Neutrophil (primary cell): ENCODE results near the gene OXT.

Experiments
- H3K27ac ChIP-seq: fragments of 200-600 bp; sonication (generic); 2 replicates; pipeline ENCODE4 v1.5.1; 2016; ENCODE audit warnings: mild to moderate bottlenecking, moderate library complexity
- H3K27me3 ChIP-seq: fragments of 200-600 bp; sonication (generic); 2 replicates; pipeline ENCODE4 v1.6.0; 2016; ENCODE audit warnings: mild to moderate bottlenecking
- H3K36me3 ChIP-seq: fragments of 200-600 bp; sonication (generic); 2 replicates; pipeline ENCODE4 v1.5.1; 2017
- H3K4me1 ChIP-seq, 2 experiments: fragments of 200-600 bp in 1 of 2; sonication (generic) in 1 of 2; 1 replicate in 1 of 2; 2 replicates in 1 of 2; pipeline versions ENCODE4 v1.5.1 to v1.6.1; 2013 to 2016; ENCODE audit warnings: low read depth in 1 of 2, low read length in 1 of 2, mild to moderate bottlenecking in 1 of 2, moderate library complexity in 1 of 2; ENCODE audit not compliant: control insufficient read depth in 1 of 2, insufficient read depth in 1 of 2
- H3K4me3 ChIP-seq, 2 experiments: fragments of 200-600 bp in 1 of 2; sonication (generic) in 1 of 2; 1 replicate in 1 of 2; 2 replicates in 1 of 2; pipeline ENCODE4 v1.5.1; 2013 to 2016; ENCODE audit warnings: low read depth in 1 of 2, low read length in 1 of 2, mild to moderate bottlenecking in 1 of 2, moderate library complexity in 1 of 2
- H3K9me3 ChIP-seq: fragments of 200-600 bp; sonication (generic); 2 replicates; pipeline ENCODE4 v1.5.1; 2016
- TF ChIP-seq, protein P1 (sequence below): fragments of 200-600 bp; sonication (generic); IDR thresholded peaks from 2 replicates; pipeline ENCODE4 v1.5.1; 2016; ENCODE audit warnings: antibody characterized with exemption

The OXT gene

DNA sequence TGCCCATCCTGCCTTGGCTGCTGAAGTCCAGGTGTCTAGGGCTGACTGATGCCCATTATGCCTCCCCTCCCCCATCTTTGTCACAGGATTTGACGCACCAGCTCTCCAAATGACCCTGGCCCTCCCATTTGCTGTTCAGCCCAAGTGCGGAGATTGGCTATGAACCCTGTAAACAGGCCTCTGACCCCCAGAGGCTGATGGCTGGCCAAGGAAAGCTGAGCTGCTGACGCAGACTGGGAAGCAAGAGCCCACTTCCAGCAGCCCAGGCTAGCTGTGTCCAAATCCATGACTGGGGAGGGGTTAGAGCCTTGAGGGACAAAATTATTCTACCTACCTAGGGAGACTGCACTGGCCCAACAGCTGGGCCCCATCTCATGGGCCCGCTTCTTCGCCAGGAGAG, 28.8 kb upstream of the OXT start:
- TF ChIP-seq, protein P1, sequence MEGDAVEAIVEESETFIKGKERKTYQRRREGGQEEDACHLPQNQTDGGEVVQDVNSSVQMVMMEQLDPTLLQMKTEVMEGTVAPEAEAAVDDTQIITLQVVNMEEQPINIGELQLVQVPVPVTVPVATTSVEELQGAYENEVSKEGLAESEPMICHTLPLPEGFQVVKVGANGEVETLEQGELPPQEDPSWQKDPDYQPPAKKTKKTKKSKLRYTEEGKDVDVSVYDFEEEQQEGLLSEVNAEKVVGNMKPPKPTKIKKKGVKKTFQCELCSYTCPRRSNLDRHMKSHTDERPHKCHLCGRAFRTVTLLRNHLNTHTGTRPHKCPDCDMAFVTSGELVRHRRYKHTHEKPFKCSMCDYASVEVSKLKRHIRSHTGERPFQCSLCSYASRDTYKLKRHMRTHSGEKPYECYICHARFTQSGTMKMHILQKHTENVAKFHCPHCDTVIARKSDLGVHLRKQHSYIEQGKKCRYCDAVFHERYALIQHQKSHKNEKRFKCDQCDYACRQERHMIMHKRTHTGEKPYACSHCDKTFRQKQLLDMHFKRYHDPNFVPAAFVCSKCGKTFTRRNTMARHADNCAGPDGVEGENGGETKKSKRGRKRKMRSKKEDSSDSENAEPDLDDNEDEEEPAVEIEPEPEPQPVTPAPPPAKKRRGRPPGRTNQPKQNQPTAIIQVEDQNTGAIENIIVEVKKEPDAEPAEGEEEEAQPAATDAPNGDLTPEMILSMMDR = no peak
- Histone ChIP-seq H3K4me1 (peaks cover 18 to 20% of the 10 kb centered on the region in 2 experiments), H3K27me3 (no peaks in the 10 kb centered on the region), H3K36me3 (peaks cover 33% of the 10 kb centered on the region), H3K27ac (no peak overlapping the region), H3K4me3 (no peak overlapping the region), H3K9me3 (no peaks in the 10 kb centered on the region)

DNA sequence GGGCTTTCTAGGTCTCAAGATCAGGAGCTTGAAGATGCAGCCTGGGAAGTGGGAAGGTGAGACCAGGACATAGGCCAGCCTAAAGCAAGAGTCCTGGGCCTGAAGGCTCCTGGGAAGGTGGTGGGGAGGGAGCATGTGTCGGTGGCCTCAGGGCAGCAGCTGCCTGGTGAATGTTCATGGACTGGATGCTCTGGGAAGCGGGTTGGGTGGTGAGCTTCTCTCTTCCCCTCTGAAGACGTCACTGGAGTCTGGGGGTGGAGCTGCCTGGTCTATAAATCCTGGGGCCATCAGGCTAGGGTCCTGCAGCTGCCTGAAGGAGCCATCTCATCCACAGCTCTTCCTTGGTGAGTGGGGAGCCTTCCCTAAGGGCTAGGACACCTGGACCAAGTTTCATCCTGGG, 28.1 kb upstream of the OXT start, which contains the start of gene GNRH2:
GNRH2 (plus strand) TSS at position 301 of the 400 bp plus-strand sequence. CDS start 793 bp downstream, outside the sequence.
- TF ChIP-seq, protein P1 = no peak
- Histone ChIP-seq H3K27ac (no peak within 1 kb of the TSS), H3K36me3 (peaks cover 26% of the 10 kb centered on the region), H3K4me3 (no peak within 1 kb of the TSS), H3K4me1 (peaks cover 18 to 20% of the 10 kb centered on the region in 2 experiments), H3K9me3 (no peaks in the 10 kb centered on the region), H3K27me3 (no peaks in the 10 kb centered on the region)

DNA sequence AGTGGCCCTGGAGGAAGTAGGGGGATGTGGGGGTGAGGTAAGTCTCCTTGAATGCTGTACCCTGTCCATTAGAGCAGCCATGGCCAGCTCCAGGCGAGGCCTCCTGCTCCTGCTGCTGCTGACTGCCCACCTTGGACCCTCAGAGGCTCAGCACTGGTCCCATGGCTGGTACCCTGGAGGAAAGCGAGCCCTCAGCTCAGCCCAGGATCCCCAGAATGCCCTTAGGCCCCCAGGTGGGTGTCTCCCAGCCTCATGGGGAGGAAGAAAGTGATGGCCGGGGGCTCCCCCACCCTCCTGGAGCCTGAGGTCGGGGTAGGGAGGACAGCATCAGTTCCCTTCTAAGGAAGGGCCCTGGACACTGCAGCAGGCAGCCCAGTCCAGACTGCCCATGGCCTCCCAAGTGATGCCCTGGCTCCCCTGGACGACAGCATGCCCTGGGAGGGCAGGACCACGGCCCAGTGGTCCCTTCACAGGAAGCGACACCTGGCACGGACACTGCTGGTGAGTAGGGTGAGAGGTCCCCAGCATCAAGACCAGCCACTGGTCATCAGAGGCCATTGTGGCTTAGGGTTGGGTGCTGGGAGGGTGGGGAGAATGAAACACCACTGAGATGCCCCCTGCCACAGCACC, 27.0 kb upstream of the OXT start:
- H3K4me3 ChIP-seq = no peak overlapping the region
- H3K36me3 ChIP-seq = peaks cover 18% of the 10 kb centered on the region
- H3K27me3 ChIP-seq = no peaks in the 10 kb centered on the region
- H3K4me1 ChIP-seq = peaks cover 18 to 20% of the 10 kb centered on the region in 2 experiments
- TF ChIP-seq, protein P1 = no peak
- peak overlapping the region; percentile 87 for H3K27ac ChIP-seq
- H3K9me3 ChIP-seq = no peaks in the 10 kb centered on the region

DNA sequence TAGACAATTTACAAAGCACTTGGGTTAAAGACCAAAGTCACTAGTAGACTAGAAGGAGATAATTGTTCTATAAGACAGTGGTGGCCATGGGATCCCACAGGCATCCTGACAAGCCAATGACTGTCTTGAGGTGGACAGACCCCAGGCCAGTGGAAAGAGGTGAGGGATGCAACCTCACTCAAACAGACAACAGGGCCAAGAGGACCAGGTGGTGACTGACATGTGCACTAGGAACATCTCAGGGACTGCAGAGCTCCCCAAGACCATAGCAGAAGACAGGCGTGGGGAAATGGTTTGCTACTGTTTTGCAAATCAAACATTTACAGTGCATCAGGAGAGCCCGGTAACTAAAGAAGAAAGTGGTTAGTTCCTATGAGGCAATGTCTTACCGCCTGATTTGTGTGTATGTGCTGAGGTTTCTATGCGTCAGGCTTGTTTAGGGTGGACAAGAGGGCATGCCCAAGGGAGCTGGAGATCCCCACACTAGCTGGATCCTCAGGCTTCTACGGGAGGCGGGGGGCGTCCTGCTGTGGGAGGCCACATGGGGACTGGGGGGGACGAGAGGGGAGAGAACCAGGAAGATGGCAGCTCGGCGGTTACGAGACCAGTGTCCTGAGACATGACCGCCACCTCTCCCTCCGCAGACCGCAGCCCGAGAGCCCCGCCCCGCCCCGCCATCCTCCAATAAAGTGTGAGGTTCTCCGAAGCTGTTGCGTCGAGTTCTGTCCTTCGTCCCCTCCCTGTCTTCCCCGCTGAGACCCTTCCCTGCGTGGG, 26.2 kb upstream of the OXT start:
- TF ChIP-seq, protein P1 = no peak
- Histone ChIP-seq H3K27me3 (no peaks in the 10 kb centered on the region), H3K36me3 (peaks cover 18% of the 10 kb centered on the region), H3K4me1 (peaks cover 18 to 20% of the 10 kb centered on the region in 2 experiments), H3K4me3 (peak overlapping the region; percentile 73 to 93), H3K9me3 (no peaks in the 10 kb centered on the region), H3K27ac (peak overlapping the region; percentile 87)

DNA sequence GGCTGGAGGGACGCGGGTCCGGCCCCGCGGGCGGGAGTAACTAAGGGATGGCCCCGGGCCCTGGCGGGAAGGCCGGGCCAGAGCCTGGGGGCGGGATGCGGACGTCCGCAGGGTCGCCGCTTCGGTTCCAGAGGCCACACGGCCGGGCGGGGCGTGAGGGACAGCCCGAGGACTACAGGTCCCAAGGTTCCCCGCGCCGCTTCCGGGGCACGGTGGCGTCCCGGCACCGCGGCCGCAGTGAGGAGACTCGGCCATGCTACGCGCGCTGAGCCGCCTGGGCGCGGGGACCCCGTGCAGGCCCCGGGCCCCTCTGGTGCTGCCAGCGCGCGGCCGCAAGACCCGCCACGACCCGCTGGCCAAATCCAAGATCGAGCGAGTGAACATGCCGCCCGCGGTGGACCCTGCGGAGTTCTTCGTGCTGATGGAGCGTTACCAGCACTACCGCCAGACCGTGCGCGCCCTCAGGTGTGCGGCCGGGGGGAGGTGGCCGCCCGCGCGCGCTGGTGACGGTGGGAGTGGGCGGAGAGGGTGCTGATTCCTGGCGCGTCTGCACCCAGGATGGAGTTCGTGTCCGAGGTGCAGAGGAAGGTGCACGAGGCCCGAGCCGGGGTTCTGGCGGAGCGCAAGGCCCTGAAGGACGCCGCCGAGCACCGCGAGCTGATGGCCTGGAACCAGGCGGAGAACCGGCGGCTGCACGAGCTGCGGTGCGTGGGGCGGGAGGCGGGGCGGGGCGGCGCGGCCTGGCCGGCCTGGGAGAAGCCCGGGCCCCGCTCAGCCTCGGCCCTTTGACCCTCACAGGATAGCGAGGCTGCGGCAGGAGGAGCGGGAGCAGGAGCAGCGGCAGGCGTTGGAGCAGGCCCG, 25.4 kb upstream of the OXT start, which contains the start of gene MRPS26:
MRPS26 (plus strand) TSS at position 237 of the 861 bp plus-strand sequence; CDS start at position 254, 17 bp downstream.
- peak within 1 kb of the TSS; percentile 87 for H3K27ac ChIP-seq
- peak within 1 kb of the TSS; percentile 73 to 93 for H3K4me3 ChIP-seq
- H3K9me3 ChIP-seq = no peaks in the 10 kb centered on the region
- peaks cover 15% of the 10 kb centered on the region for H3K36me3 ChIP-seq
- H3K27me3 ChIP-seq = no peaks in the 10 kb centered on the region
- TF ChIP-seq, protein P1 = no peak
- H3K4me1 ChIP-seq = peaks cover 18 to 20% of the 10 kb centered on the region in 2 experiments
